ENCODE measurements around the gene MS4A15.
"Not testable (repeated sequence)": the region's sequence is repeated elsewhere in the genome, so short reads cannot be mapped to it uniquely, and the experiment has no call there.

The MS4A15 gene

DNA sequence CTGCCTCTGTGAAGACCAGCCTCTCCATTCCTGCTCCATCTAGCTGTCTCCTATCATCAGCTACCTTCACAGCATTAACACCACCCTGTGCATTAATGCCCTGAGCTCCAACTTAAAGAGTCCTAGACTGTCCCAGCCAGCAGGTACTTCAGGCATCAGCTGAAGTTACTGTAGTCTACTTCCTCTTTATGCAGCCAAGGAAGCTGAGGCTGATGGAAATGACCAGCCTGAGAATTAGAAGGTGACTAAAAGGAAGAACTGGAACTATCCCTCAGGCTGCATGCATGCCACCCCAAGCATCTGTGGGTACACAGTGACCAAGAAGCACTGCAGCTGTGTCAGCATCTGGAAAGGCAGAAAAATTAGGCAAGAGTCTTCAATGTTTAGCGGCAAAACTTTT is 56.7 kb downstream of the MS4A15 start:
- FAIRE-seq = no peak
- no peak for DNase-seq (ENCODE audit: insufficient read length, low spot score)
- TF ChIP-seq, protein P1, sequence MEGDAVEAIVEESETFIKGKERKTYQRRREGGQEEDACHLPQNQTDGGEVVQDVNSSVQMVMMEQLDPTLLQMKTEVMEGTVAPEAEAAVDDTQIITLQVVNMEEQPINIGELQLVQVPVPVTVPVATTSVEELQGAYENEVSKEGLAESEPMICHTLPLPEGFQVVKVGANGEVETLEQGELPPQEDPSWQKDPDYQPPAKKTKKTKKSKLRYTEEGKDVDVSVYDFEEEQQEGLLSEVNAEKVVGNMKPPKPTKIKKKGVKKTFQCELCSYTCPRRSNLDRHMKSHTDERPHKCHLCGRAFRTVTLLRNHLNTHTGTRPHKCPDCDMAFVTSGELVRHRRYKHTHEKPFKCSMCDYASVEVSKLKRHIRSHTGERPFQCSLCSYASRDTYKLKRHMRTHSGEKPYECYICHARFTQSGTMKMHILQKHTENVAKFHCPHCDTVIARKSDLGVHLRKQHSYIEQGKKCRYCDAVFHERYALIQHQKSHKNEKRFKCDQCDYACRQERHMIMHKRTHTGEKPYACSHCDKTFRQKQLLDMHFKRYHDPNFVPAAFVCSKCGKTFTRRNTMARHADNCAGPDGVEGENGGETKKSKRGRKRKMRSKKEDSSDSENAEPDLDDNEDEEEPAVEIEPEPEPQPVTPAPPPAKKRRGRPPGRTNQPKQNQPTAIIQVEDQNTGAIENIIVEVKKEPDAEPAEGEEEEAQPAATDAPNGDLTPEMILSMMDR (IDR thresholded peaks at IDR 0.05; ENCODE audit: insufficient read depth, missing control alignments) = no peak

DNA sequence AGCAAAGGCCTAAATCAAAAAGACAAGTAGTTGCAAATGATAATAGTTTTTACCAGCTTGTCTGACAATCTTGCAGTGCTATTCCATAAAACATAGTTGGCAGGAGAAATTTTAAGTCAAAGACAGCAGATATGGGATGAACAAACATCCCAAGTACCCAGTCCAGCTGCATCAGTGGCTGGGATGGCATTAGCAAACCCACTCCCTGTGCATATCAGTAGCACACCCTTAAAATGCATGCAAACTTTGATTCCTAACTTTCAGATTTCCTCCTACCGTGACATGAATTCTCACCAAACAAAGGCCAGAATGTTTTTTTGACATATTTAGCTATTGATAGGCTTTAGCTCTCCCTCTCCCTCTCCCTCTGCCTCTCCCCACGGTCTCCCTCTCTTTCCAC is 57.4 kb downstream of the MS4A15 start:
- DNase-seq (ENCODE audit: insufficient read length, low spot score) (no peak), FAIRE-seq (no peak)
- TF ChIP-seq, protein P1 (IDR thresholded peaks at IDR 0.05; ENCODE audit: insufficient read depth, missing control alignments) = no peak

DNA sequence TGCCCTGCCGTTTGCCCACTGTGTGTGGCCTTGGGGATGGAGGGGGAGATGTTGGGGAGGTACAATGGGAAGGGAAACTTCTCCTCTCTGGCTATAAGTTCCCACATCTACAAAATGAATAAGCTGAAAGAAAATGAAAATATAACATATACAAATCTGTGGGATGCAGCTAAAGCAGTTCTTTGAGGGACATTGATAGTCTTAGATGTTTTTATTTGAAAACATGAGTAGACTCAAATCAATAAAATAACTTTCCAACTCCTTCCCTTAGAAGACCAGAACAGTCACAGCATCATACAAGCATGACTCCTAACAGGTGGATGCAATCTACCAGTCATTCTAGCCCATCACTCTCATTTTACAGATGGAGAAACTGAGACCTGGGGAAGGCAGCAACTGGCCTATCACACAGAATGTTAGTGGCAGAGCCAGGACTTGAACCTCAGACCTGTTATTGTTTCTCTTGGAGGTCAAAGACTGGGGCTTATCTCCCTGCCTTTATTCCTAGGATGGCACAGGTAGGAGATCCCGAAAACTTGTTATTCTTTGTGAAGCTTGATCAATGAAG is 60.0 kb downstream of the MS4A15 start:
- FAIRE-seq = no peak

DNA sequence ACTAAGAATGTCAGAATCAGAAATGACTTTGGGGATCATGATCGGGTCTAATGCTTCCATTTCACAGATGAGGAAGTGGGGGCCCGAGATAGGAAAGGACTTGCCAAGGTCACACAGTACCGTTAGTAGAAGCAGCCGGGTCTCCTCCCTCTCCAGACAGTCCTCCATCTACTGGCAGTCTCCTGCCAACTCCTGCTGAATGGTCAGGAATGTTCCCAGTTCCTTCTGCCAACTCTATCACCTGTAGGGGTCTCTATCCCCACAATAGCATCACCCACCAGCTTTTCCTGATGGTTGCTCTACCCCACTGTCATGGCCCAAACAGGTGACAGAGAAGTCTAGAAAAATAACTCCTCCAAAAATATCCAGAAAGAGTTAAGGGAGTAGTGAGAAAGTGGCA is 61.4 kb downstream of the MS4A15 start:
- no peak for FAIRE-seq
- TF ChIP-seq, protein P1 (IDR thresholded peaks at IDR 0.05; ENCODE audit: insufficient read depth, missing control alignments) = no peak
- no peak for DNase-seq (ENCODE audit: insufficient read length, low spot score)

More for the DNA sequence above, 60.0 kb downstream of the MS4A15 start:
- TF ChIP-seq, protein P1 (IDR thresholded peaks at IDR 0.05; ENCODE audit: insufficient read depth, missing control alignments) = no peak
- no peak for DNase-seq (ENCODE audit: insufficient read length, low spot score)

DNA sequence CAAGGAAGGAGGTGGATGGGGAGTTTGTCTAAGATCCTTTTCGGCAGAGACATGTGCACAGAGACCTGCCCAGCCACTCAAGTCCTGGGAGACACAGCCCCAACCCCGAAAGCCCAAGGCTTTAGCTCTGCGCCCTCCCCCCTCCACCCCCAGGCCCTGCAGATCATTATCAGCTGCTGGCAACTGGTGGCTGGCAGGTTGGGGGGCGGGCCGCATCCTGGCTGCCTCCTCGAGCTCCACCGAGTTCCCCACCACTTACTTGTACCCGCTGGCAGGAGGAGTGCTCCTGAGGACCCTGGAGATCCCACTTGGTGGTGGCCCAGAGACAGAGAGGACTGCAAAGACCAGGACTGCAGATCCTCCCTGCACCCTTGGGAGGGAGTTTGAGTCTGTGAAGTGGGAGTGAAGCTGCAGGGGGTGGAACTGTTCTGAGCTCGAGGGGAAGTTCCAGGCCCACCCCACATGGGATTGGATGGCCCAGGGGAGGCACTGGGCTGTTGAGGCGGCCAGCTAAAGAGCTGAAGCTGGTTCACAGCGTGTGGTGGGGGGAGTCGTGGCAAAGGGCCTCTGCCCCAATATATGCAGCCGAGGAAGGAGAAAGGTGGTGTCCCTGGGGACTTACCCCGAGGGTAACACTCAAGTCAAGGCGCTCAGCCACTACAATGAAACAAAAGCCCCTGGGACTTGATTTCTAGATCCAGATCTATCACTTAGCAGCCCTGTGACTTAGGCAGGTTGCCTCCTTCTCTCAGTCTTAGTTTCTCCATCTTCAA is 65.3 kb downstream of the MS4A15 start:
- DNase-seq (ENCODE audit: insufficient read length, low spot score) = no peak
- FAIRE-seq = no peak
- TF ChIP-seq, protein P1 (IDR thresholded peaks at IDR 0.05; ENCODE audit: insufficient read depth, missing control alignments) = no peak

DNA sequence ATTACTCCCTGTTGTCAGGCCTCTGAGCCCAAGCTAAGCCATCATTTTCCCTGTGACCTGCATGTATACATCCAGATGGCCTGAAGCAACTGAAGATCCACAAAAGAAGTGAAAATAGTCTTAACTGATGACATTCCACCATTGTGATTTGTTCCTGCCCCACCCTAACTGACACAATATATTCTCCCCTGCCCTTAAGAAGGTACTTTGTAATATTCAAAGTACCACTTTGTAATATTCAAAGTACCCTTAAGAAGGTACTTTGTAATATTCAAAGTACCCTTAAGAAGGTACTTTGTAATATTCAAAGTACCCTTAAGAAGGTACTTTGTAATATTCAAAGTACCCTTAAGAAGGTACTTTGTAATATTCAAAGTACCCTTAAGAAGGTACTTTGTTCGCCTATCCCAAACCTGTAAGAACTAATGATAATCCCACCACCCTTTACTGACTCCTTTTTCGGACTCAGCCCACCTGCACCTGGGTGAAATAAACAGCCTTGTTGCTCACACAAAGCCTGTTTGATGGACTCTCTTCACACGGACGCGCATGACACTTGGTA is 67.2 kb downstream of the MS4A15 start:
- FAIRE-seq; DNase-seq (ENCODE audit: insufficient read length, low spot score): not testable (repeated sequence)

DNA sequence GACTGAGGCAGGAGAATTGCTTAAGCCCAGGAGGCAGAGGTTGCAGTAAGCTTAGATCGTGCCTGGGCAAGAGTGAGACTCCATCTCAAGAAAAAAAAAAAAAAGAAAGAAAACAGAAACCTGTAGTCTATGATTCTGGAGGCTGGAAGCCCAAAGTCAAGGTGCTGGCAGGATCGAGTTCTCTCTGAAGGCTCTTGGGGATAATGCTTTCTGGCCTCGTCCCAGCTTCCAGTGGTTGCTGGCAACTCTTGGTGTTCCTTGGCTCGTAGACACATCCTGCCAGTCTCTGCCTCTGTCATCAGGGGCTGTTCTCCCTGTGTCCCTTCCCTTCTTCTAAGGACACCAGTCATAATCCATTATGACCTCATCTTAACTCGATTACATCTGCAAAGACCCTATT is 68.5 kb downstream of the MS4A15 start:
- FAIRE-seq = no peak
- TF ChIP-seq, protein P1 (IDR thresholded peaks at IDR 0.05; ENCODE audit: insufficient read depth, missing control alignments) = no peak

More for the DNA sequence above, 68.5 kb downstream of the MS4A15 start:
- DNase-seq (ENCODE audit: insufficient read length, low spot score) = no peak
